Naive thymus-derived CD4-positive, alpha-beta T cell (primary cell): Measurements from ENCODE around the gene DEPDC5. TPM values are rescaled to one million over a fixed set of nuclear protein-coding genes. Genes with fewer than 3 reads are reported as not detected.

Source experiments
- ATAC-seq: fragments of 150-1000 bp; cut with Tn5 transposase; 2 replicates; pipeline ENCODE4 v1.10.0; 2021; ENCODE audit warnings: mild to moderate bottlenecking, moderate library complexity
- CTCF ChIA-PET: fragments of 350-600 bp; sonication (Branson Sonifier 250); formaldehyde crosslinking; loops from one replicate; lab custom pipeline; 2021; ENCODE audit warnings: antibody characterized with exemption; lab: Charles Lee
- POLR2A ChIA-PET: fragments of 350-600 bp; sonication (Branson Sonifier 250); formaldehyde crosslinking; loops from one replicate; lab custom pipeline; 2021; ENCODE audit warnings: antibody characterized with exemption, inconsistent platforms; lab: Charles Lee
- DNase-seq, 9 donors: peaks; one replicate each; pipeline versions ENCODE4 v3.0.0 to v3.0.0-alpha.2; 2020 to 2022; ENCODE audit warnings: mixed read lengths in 1 of 9
- H3K27ac ChIP-seq: one replicate; pipeline ENCODE4 v1.7.0; 2013; ENCODE audit warnings: mild to moderate bottlenecking, low read depth, low read length, moderate library complexity
- H3K27me3 ChIP-seq, 2 donors: one replicate each; pipeline ENCODE4 v1.7.0; 2013; ENCODE audit warnings: low read length in 2 of 2, mild to moderate bottlenecking in 2 of 2, moderate library complexity in 2 of 2; ENCODE audit not compliant: control insufficient read depth in 2 of 2, insufficient read depth in 2 of 2
- H3K36me3 ChIP-seq, 3 experiments: 1 replicate in 2 of 3; 2 replicates in 1 of 3; pipeline ENCODE4 v1.7.0; 2013; ENCODE audit warnings: low read length in 3 of 3, mild to moderate bottlenecking in 3 of 3, moderate library complexity in 1 of 3; ENCODE audit not compliant: insufficient read depth in 3 of 3, control insufficient read depth in 2 of 3
- H3K4me1 ChIP-seq, 2 donors: one replicate each; pipeline ENCODE4 v1.7.0; 2013; ENCODE audit warnings: low read length in 2 of 2, mild to moderate bottlenecking in 2 of 2, moderate library complexity in 1 of 2; ENCODE audit not compliant: control insufficient read depth in 2 of 2, insufficient read depth in 2 of 2
- H3K4me3 ChIP-seq: 2 replicates; pipeline ENCODE4 v1.7.0; 2013; ENCODE audit warnings: mild to moderate bottlenecking, low read length
- H3K9me3 ChIP-seq, 3 experiments: 1 replicate in 2 of 3; 2 replicates in 1 of 3; pipeline ENCODE4 v1.7.0; 2013; ENCODE audit warnings: low read length in 3 of 3; ENCODE audit not compliant: control insufficient read depth in 2 of 3
- H3K27ac Mint-ChIP-seq, 9 donors: one replicate each; pipeline ENCODE4 v1.8.0; 2020 to 2022; ENCODE audit warnings: mixed read lengths in 9 of 9, mild to moderate bottlenecking in 8 of 9, moderate library complexity in 5 of 9, inconsistent platforms in 2 of 9
- H3K27me3 Mint-ChIP-seq, 5 donors: one replicate each; pipeline ENCODE4 v1.8.0; 2021 to 2022; ENCODE audit warnings: mixed read lengths in 5 of 5, mild to moderate bottlenecking in 1 of 5
- H3K36me3 Mint-ChIP-seq, 5 donors: one replicate each; pipeline ENCODE4 v1.8.0; 2020 to 2022; ENCODE audit warnings: mixed read lengths in 5 of 5, mild to moderate bottlenecking in 3 of 5, inconsistent platforms in 1 of 5
- H3K4me1 Mint-ChIP-seq, 7 donors: one replicate each; pipeline ENCODE4 v1.8.0; 2020 to 2022; ENCODE audit warnings: mixed read lengths in 7 of 7, mild to moderate bottlenecking in 3 of 7, inconsistent platforms in 1 of 7
- H3K4me3 Mint-ChIP-seq, 10 donors: one replicate each; pipeline ENCODE4 v1.8.0; 2020 to 2022; ENCODE audit warnings: mild to moderate bottlenecking in 10 of 10, mixed read lengths in 10 of 10, moderate library complexity in 6 of 10, inconsistent platforms in 2 of 10
- H3K9me3 Mint-ChIP-seq, 11 donors: one replicate each; pipeline ENCODE4 v1.8.0; 2020 to 2022; ENCODE audit warnings: mixed read lengths in 11 of 11, mild to moderate bottlenecking in 4 of 11, inconsistent platforms in 1 of 11, moderate library complexity in 1 of 11
- intact Hi-C, 2 donors: fragments of 100-400 bp; cut with micrococcal nuclease; formaldehyde crosslinking; loops; one replicate each; pipeline ENCODE4 v1.15.1; 2023
- polyA plus RNA-seq, 2 donors: library from polyadenylated mRNA; unstranded; fragments of 300-500 nt; fragmentation: Illumina TruSeq; gene quantifications; one replicate each; pipeline ENCODE4 v1.2.3, GENCODE V29; 2021
- total RNA-seq, 6 experiments: library from RNA in 5 of 6; stranded (reverse) in 5 of 6; gene quantifications; 1 replicate in 5 of 6; 2 replicates in 1 of 6; pipeline ENCODE4 v1.2.3 and lab custom pipeline; 2021 to 2026

DEPDC5 gene
- total and polyA plus RNA-seq, 7 experiments from 2014 or later, result 5.7 to 54.1 (median 43.8) TPM

DNA sequence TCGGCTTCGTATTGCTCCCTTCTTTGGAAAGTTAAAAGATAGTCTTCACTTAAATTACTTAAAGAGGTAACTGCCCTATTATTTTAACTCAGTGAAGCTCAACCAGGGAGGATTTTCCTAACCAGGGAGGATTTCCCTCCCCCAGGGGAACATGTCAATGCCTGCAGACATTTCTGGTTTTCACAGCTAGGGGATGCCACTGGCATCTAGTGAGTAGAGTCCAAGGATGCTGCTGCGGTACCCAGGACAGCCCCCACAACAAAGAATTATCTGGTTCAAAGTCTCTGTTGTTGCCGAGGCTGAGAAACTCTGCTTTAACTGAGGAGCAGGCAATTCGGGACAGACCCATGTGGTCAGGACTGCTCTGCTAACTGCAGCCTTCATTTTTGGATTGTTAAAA, 82.2 kb downstream of the DEPDC5 start:
- intact Hi-C loops, result loop anchor here (5.0 to 10.0 kb wide), 2 partner anchors 109 to 111 kb away; partner anchors contain the start of gene YWHAH (in 1 of the 2)
- no peaks in the 10 kb centered on the region for H3K27me3 Mint-ChIP-seq

GRCh38 chr22:31838917-31839316, 85.1 kb downstream of the DEPDC5 start:
- H3K27me3 ChIP-seq, result no peaks in the 10 kb centered on the region
- H3K9me3 Mint-ChIP-seq, result no peaks in the 10 kb centered on the region
- CTCF ChIA-PET, result no interaction called here
- no peak overlapping the region for H3K4me3 Mint-ChIP-seq
- H3K4me1 ChIP-seq, result no peaks in the 10 kb centered on the region
- ATAC-seq (no peak), DNase-seq (no peak)
- H3K27ac Mint-ChIP-seq, result no peak overlapping the region
- H3K36me3 Mint-ChIP-seq, result peaks cover 19 to 80% (median 31%) of the 10 kb centered on the region in 5 donors
- H3K27me3 Mint-ChIP-seq, result no peaks in the 10 kb centered on the region
- peaks cover 0 to 7% (median 0%) of the 10 kb centered on the region in 7 donors for H3K4me1 Mint-ChIP-seq
- no peak overlapping the region for H3K4me3 ChIP-seq
- no peak overlapping the region for H3K27ac ChIP-seq
- intact Hi-C loops, result loop anchor here (5.0 to 10.0 kb wide), 2 partner anchors 106 to 108 kb away; partner anchors contain the start of gene YWHAH (in 1 of the 2)
- POLR2A ChIA-PET, result no interaction called here
- H3K9me3 ChIP-seq, result no peaks in the 10 kb centered on the region
- peaks cover 6 to 80% (median 14%) of the 10 kb centered on the region in 3 experiments for H3K36me3 ChIP-seq

More for the DNA sequence above, 82.2 kb downstream of the DEPDC5 start:
- Mint-ChIP-seq H3K4me1 (peaks cover 0 to 10% (median 0%) of the 10 kb centered on the region in 7 donors), H3K27ac (no peak overlapping the region), H3K4me3 (no peak overlapping the region), H3K36me3 (peaks cover 14 to 72% (median 18%) of the 10 kb centered on the region in 5 donors), H3K9me3 (no peaks in the 10 kb centered on the region)
- CTCF ChIA-PET, result no interaction called here
- Histone ChIP-seq H3K36me3 (peaks cover 6 to 63% (median 6%) of the 10 kb centered on the region in 3 experiments), H3K27me3 (no peaks in the 10 kb centered on the region), H3K4me3 (no peak overlapping the region), H3K27ac (no peak overlapping the region), H3K9me3 (no peaks in the 10 kb centered on the region), H3K4me1 (no peaks in the 10 kb centered on the region)
- ATAC-seq (no peak), DNase-seq (no peak)
- POLR2A ChIA-PET, result no interaction called here

GRCh38 chr22:31839986-31840385, 86.2 kb downstream of the DEPDC5 start:
- Mint-ChIP-seq H3K36me3 (peaks cover 19 to 85% (median 36%) of the 10 kb centered on the region in 5 donors), H3K27ac (no peak overlapping the region), H3K4me3 (no peak overlapping the region), H3K27me3 (no peaks in the 10 kb centered on the region), H3K9me3 (no peaks in the 10 kb centered on the region), H3K4me1 (peaks cover 0 to 7% (median 0%) of the 10 kb centered on the region in 7 donors)
- Histone ChIP-seq H3K27ac (no peak overlapping the region), H3K4me3 (no peak overlapping the region), H3K4me1 (no peaks in the 10 kb centered on the region), H3K27me3 (no peaks in the 10 kb centered on the region), H3K36me3 (peaks cover 6 to 82% (median 14%) of the 10 kb centered on the region in 3 experiments), H3K9me3 (no peaks in the 10 kb centered on the region)
- ChIA-PET POLR2A (no interaction called here), CTCF (no interaction called here)
- DNase-seq, result no peak
- intact Hi-C loops, result loop anchor here (5.0 to 10.0 kb wide), 2 partner anchors 105 to 107 kb away; partner anchors contain the start of gene YWHAH (in 1 of the 2)
- no peak for ATAC-seq

- Mint-ChIP-seq H3K9me3 (no peaks in the 10 kb centered on the region), H3K36me3 (peaks cover 19 to 85% (median 36%) of the 10 kb centered on the region in 5 donors), H3K27me3 (no peaks in the 10 kb centered on the region), H3K27ac (no peak overlapping the region), H3K4me1 (peaks cover 0 to 7% (median 0%) of the 10 kb centered on the region in 7 donors), H3K4me3 (no peak overlapping the region)
- intact Hi-C loops, result no loop called here
- ATAC-seq, result no peak
- H3K4me1 ChIP-seq, result no peaks in the 10 kb centered on the region
- peaks cover 2 to 86% (median 14%) of the 10 kb centered on the region in 3 experiments for H3K36me3 ChIP-seq
- H3K27ac ChIP-seq, result no peak overlapping the region
- DNase-seq, result no peak
- no peaks in the 10 kb centered on the region for H3K9me3 ChIP-seq
- H3K4me3 ChIP-seq, result no peak overlapping the region
- ChIA-PET CTCF (no interaction called here), POLR2A (no interaction called here)
- no peaks in the 10 kb centered on the region for H3K27me3 ChIP-seq
These were observed 86.8 kb downstream of the DEPDC5 start for GRCh38 chr22:31840585-31840984.

DNA sequence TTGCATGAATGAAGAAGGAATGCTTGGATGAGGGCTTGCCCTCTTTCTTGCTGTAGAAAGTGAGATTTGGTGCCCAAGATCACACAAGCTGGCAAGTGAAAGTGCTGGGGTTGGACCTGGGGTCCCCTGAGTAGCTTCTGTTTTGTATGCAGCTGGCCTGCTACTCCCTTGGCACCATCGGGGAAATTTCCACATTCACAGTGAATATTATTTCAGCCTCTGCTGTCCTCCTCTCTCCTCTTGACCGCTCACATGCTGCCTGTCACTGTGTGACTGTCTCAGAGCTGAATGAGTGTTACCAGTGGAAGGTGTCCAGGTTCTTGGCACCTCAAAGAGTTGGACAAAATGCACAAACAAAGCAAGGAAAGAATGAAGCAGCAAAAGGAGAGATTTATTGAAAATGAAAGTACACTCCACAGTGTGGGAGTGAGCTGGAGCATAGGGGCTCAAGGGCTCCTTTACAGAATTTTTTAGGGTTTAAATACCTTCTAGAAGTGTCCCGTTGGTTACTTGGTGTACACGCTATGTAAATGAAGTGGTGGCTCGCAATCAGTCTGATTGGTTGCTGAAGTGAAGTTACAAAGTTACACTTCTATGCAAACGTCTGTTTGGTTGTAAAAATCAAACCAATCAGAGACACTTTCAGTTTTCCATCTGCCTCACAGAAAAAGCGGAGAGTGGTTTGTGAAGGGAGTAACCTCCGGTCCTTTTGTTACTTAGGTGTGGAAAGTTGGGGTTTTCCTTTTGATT, 87.4 kb downstream of the DEPDC5 start:
- Histone ChIP-seq H3K27me3 (no peaks in the 10 kb centered on the region), H3K4me3 (no peak overlapping the region), H3K4me1 (no peaks in the 10 kb centered on the region), H3K27ac (no peak overlapping the region), H3K9me3 (no peaks in the 10 kb centered on the region), H3K36me3 (peaks cover 0 to 86% (median 9%) of the 10 kb centered on the region in 3 experiments)
- POLR2A ChIA-PET, result no interaction called here
- DNase-seq (no peak), ATAC-seq (no peak)
- peaks cover 0 to 7% (median 0%) of the 10 kb centered on the region in 7 donors for H3K4me1 Mint-ChIP-seq
- CTCF ChIA-PET, result no interaction called here
- intact Hi-C loops, result no loop called here
- no peaks in the 10 kb centered on the region for H3K9me3 Mint-ChIP-seq
- H3K27me3 Mint-ChIP-seq, result no peaks in the 10 kb centered on the region
- H3K27ac Mint-ChIP-seq, result peak overlapping the region in 1 of 9 donors; percentile 51
- H3K4me3 Mint-ChIP-seq, result no peak overlapping the region
- peaks cover 20 to 89% (median 39%) of the 10 kb centered on the region in 5 donors for H3K36me3 Mint-ChIP-seq

DNA sequence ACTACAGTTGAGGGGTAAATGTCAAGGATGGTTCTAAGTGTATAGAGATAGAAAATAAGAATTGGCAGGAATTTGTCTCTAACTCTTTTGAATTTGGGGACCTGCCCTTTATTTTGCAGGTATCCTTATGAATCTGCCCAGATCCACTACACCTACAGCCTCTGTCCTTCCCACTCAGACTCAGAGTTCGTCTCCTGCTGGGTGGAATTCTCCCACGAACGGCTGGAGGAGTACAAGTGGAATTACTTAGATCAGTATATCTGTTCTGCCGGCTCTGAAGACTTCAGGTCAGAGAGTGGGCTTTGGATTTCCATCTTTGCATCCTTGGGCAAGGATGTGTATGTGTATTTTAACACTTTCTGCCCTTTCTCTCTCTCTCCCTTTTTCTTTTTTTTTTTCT, 89.7 kb downstream of the DEPDC5 start:
- ChIA-PET CTCF (no interaction called here), POLR2A (no interaction called here)
- ATAC-seq, result no peak
- no peaks in the 10 kb centered on the region for H3K9me3 Mint-ChIP-seq
- H3K27ac Mint-ChIP-seq, result no peak overlapping the region
- H3K27me3 Mint-ChIP-seq, result no peaks in the 10 kb centered on the region
- Histone ChIP-seq H3K27me3 (no peaks in the 10 kb centered on the region), H3K4me1 (no peaks in the 10 kb centered on the region), H3K4me3 (no peak overlapping the region), H3K9me3 (no peaks in the 10 kb centered on the region), H3K36me3 (peaks cover 10 to 91% (median 14%) of the 10 kb centered on the region in 3 experiments), H3K27ac (no peak overlapping the region)
- peaks cover 26 to 92% (median 46%) of the 10 kb centered on the region in 5 donors for H3K36me3 Mint-ChIP-seq
- no peak overlapping the region for H3K4me3 Mint-ChIP-seq
- no peak for DNase-seq
- intact Hi-C loops, result no loop called here
- H3K4me1 Mint-ChIP-seq, result peaks cover 0 to 7% (median 0%) of the 10 kb centered on the region in 7 donors
